Mesendoderm (in vitro differentiated cells): ENCODE measurements around the gene SHISA2.

Experiments used
- DNase-seq: peaks from one replicate; pipeline ENCODE4 v3.0.0; 2013
- H2AK5ac ChIP-seq: 2 replicates; pipeline ENCODE4 v1.6.1; 2013; ENCODE audit warnings: low read length, inconsistent platforms
- H2BK120ac ChIP-seq: 2 replicates; pipeline ENCODE4 v1.6.1; 2013; ENCODE audit warnings: low read depth, mild to moderate bottlenecking, low read length, moderate library complexity, mixed read lengths
- H2BK15ac ChIP-seq: replicated peaks from 2 replicates; pipeline ENCODE4 v1.6.1; 2013; ENCODE audit warnings: low read depth, mild to moderate bottlenecking, moderate library complexity
- H2BK5ac ChIP-seq: 2 replicates; pipeline ENCODE4 v1.6.1; 2013; ENCODE audit warnings: low read length, inconsistent platforms
- H3K18ac ChIP-seq: 2 replicates; pipeline ENCODE4 v1.6.1; 2013; ENCODE audit warnings: mild to moderate bottlenecking, low read length, mixed read lengths
- H3K23ac ChIP-seq: one replicate; pipeline ENCODE4 v1.6.1; 2013; ENCODE audit warnings: low read length
- H3K27ac ChIP-seq: 2 replicates; pipeline ENCODE4 v1.5.1; 2013; ENCODE audit warnings: low read depth, mild to moderate bottlenecking, inconsistent platforms, low read length, moderate library complexity
- H3K27me3 ChIP-seq: 2 replicates; pipeline ENCODE4 v1.6.1; 2013; ENCODE audit warnings: low read length, control low read depth, mild to moderate bottlenecking, inconsistent platforms; ENCODE audit not compliant: insufficient read depth, poor library complexity
- H3K36me3 ChIP-seq: 2 replicates; pipeline ENCODE4 v1.6.1; 2013; ENCODE audit warnings: low read length, inconsistent platforms; ENCODE audit not compliant: control insufficient read depth, insufficient read depth
- H3K4ac ChIP-seq: one replicate; pipeline ENCODE4 v1.6.1; 2013; ENCODE audit warnings: low read depth, mild to moderate bottlenecking, low read length, moderate library complexity
- H3K4me1 ChIP-seq: 2 replicates; pipeline ENCODE4 v1.6.1; 2013; ENCODE audit warnings: low read depth, low read length, inconsistent platforms; ENCODE audit not compliant: control insufficient read depth
- H3K4me2 ChIP-seq: 2 replicates; pipeline ENCODE4 v1.6.1; 2013; ENCODE audit warnings: low read length
- H3K4me3 ChIP-seq: 2 replicates; pipeline ENCODE4 v1.5.1; 2013; ENCODE audit warnings: mild to moderate bottlenecking, low read length
- H3K56ac ChIP-seq: one replicate; pipeline ENCODE4 v1.6.1; 2013; ENCODE audit warnings: low read length
- H3K79me1 ChIP-seq: 2 replicates; pipeline ENCODE4 v1.6.1; 2013; ENCODE audit warnings: low read length, inconsistent platforms
- H3K79me2 ChIP-seq: 2 replicates; pipeline ENCODE4 v1.6.1; 2013; ENCODE audit warnings: mild to moderate bottlenecking, low read length; ENCODE audit not compliant: control insufficient read depth, insufficient read depth
- H3K9ac ChIP-seq: 2 replicates; pipeline ENCODE4 v1.6.1; 2013; ENCODE audit warnings: low read length, inconsistent platforms
- H4K5ac ChIP-seq: one replicate; pipeline ENCODE4 v1.6.1; 2013; ENCODE audit warnings: low read length
- H4K8ac ChIP-seq: one replicate; pipeline ENCODE4 v1.6.1; 2013; ENCODE audit warnings: low read depth, mild to moderate bottlenecking, control low read depth, low read length, moderate library complexity
- WGBS: extraction: QIAGEN DNeasy Blood & Tissue Kit; methylation state at CpG from one replicate; pipeline ENCODE4 v1.1.7; 2013; ENCODE audit warnings: low lambda C conversion rate, missing lambda C conversion rate; ENCODE audit not compliant: insufficient coverage; ENCODE audit errors: extremely low coverage; 5-methylcytosine and 5-hydroxymethylcytosine counted together

SHISA2 gene

DNA sequence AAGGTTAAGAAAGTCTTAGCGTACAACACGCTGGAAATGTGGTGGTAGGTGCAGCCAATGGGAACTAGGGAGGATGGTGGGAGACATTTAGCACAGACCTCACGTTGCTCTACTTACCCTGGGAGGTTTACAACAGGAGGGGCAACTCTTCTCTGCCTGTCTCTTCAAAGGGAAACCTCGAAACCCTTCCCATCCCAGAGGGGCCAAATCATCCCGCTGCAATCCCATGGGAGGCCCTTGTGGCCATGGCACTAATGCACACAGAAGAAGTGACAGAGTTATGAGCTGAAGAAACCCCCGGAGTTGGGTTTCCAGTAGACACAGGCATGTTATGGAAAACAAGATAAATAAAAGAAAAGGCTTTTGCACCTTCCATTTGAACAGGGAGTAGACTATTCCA lies 35.6 kb downstream of the SHISA2 start:
- H3K27ac ChIP-seq, result no peak overlapping the region
- no peak overlapping the region for H2BK15ac ChIP-seq
- no peaks in the 10 kb centered on the region for H3K79me1 ChIP-seq
- H3K23ac ChIP-seq, result no peak overlapping the region
- H3K4me2 ChIP-seq, result no peak overlapping the region
- no peaks in the 10 kb centered on the region for H3K27me3 ChIP-seq
- no peak overlapping the region for H3K9ac ChIP-seq
- H3K79me2 ChIP-seq, result no peaks in the 10 kb centered on the region
- H4K5ac ChIP-seq, result no peak overlapping the region
- no peaks in the 10 kb centered on the region for H3K36me3 ChIP-seq
- H3K4ac ChIP-seq, result no peak overlapping the region
- no peak overlapping the region for H3K4me3 ChIP-seq
- no peak overlapping the region for H3K56ac ChIP-seq
- H2BK120ac ChIP-seq, result no peak overlapping the region
- no peaks in the 10 kb centered on the region for H3K4me1 ChIP-seq
- no peak overlapping the region for H2BK5ac ChIP-seq
- H2AK5ac ChIP-seq, result no peak overlapping the region
- no CpG with 5 or more reads among the region's 6 CpGs for WGBS
- H3K18ac ChIP-seq, result no peak overlapping the region
- no peak overlapping the region for H4K8ac ChIP-seq
- no peak for DNase-seq

DNA sequence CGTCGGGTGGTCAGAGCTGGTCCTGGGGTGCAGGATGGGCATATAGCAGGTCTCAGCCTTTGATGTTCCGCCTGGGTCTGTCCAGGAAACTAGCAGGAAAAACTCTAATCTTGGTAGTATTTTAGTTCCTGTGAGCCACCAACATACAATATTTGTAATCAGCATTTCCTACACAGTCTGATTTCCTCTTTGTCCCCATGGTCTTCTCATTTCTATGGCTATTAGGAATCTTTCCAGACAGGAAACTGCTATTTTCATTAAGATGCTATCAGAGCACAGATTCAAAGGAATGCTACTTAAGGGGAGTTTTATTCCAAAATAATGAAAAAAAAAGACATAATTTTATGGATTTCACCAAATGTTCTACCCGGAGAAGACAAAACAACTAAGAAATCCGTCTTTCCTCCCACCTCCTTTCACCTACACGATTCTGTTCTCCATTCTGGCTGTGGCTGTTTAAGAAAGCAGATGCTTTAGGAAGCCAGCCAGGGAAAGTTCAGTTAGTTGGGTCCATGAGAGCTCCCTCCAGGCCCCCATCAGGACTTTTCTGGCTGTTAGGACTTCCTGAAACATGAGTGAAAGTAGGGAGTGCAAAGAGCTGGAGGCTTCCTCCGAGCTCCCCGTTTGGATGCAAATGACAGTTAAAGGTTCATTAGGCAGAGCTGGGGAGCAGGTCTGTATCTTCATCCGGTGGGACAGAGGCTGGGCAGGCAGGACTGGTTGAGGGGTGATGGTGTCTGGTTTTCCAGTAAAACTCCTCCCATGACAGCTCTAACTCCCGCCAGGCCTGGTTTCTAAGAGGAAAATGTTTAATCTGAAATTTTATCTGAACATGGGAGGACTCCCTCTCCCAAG lies 36.3 kb downstream of the SHISA2 start:
- no peak overlapping the region for H2BK5ac ChIP-seq
- no peak overlapping the region for H3K4me3 ChIP-seq
- H3K9ac ChIP-seq, result no peak overlapping the region
- H3K79me2 ChIP-seq, result no peaks in the 10 kb centered on the region
- H2BK15ac ChIP-seq, result no peak overlapping the region
- no peak overlapping the region for H4K5ac ChIP-seq
- no peak for DNase-seq
- no peak overlapping the region for H3K27ac ChIP-seq
- no peaks in the 10 kb centered on the region for H3K27me3 ChIP-seq
- no peaks in the 10 kb centered on the region for H3K4me1 ChIP-seq
- H3K23ac ChIP-seq, result no peak overlapping the region
- no peak overlapping the region for H3K4ac ChIP-seq
- H4K8ac ChIP-seq, result no peak overlapping the region
- H3K79me1 ChIP-seq, result no peaks in the 10 kb centered on the region
- H3K18ac ChIP-seq, result no peak overlapping the region
- no peak overlapping the region for H2BK120ac ChIP-seq
- H3K4me2 ChIP-seq, result no peak overlapping the region
- no peaks in the 10 kb centered on the region for H3K36me3 ChIP-seq
- H3K56ac ChIP-seq, result no peak overlapping the region
- WGBS, result no CpG with 5 or more reads among the region's 10 CpGs
- no peak overlapping the region for H2AK5ac ChIP-seq

DNA sequence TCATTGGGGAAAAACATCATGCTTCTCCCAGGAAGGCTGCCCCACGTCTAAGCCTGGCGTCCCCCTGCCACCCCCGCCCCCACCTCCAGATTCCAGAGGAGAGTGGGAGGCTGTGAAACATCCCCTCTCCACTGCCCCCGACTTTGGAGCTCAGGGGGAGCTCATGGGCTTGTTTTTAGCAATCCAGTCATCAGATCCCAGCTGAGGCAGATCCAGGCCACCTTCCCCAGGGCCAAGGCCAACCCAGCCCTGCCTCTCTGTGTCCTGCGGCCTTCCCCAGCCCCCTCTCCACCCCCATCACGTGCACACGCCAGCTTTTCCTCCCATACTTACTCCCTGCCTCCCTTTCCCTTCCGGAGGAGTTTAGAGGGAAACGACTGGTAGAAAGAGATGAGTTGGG lies 38.8 kb downstream of the SHISA2 start:
- Histone ChIP-seq H2BK120ac (no peak overlapping the region), H4K8ac (no peak overlapping the region), H4K5ac (no peak overlapping the region), H3K4ac (no peak overlapping the region), H2BK15ac (no peak overlapping the region), H2BK5ac (no peak overlapping the region), H2AK5ac (no peak overlapping the region), H3K4me3 (no peak overlapping the region), H3K36me3 (no peaks in the 10 kb centered on the region), H3K18ac (no peak overlapping the region), H3K79me2 (no peaks in the 10 kb centered on the region), H3K56ac (no peak overlapping the region), H3K4me1 (no peaks in the 10 kb centered on the region), H3K9ac (no peak overlapping the region), H3K79me1 (no peaks in the 10 kb centered on the region), H3K27me3 (no peaks in the 10 kb centered on the region), H3K4me2 (no peak overlapping the region), H3K27ac (no peak overlapping the region), H3K23ac (no peak overlapping the region)
- DNase-seq, result no peak
- WGBS, result no CpG with 5 or more reads among the region's 9 CpGs

DNA sequence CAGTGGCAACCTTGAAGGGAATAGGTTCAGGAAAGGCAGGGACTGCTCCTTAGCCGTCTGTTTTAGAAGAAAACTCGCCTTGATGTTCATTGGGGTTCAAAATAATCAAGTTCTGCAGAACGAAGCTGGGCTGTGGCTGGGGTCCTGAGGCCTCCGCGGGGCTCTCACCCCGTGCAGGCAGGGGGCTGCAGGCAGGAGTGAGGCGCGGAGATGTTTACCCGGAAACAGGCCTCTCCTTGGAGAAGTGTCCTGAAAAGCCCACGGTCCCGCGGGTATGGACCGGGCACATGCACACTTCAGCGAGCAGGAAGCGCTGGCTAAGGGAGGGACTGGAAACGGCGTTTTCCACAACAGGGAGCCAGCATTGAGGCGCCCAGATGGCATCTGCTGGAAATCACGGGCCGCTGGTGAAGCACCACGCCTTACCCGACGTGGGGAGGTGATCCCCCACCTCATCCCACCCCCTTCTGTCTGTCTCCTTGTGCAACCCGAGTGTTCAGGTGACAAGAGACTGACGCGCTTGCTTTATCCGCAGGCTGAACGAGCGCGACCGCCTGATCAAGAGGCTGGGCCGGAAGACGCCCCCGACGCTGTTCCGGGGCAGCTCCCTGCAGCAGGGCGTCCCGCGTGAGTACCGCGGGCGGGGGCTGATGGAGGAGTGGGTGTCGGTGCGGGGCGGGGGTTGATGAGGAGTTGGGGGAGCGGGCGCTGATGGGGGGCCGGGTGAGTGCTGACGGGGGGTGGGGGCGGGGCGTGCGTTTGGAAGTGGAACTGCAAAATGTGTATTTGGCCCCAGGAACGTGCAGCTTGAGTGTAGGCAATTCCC lies 39.6 kb downstream of the SHISA2 start:
- H3K79me2 ChIP-seq, result no peaks in the 10 kb centered on the region
- H4K5ac ChIP-seq, result no peak overlapping the region
- H3K4me1 ChIP-seq, result no peaks in the 10 kb centered on the region
- no peaks in the 10 kb centered on the region for H3K79me1 ChIP-seq
- H2BK120ac ChIP-seq, result no peak overlapping the region
- H2BK15ac ChIP-seq, result no peak overlapping the region
- no peak overlapping the region for H4K8ac ChIP-seq
- no peak overlapping the region for H2AK5ac ChIP-seq
- H3K36me3 ChIP-seq, result no peaks in the 10 kb centered on the region
- peak overlapping the region; percentile 62 for H3K56ac ChIP-seq
- no peak overlapping the region for H3K27ac ChIP-seq
- H3K18ac ChIP-seq, result no peak overlapping the region
- H2BK5ac ChIP-seq, result no peak overlapping the region
- H3K23ac ChIP-seq, result no peak overlapping the region
- peak overlapping the region; percentile 36 for H3K4me2 ChIP-seq
- no peaks in the 10 kb centered on the region for H3K27me3 ChIP-seq
- peak overlapping the region; percentile 26 for H3K9ac ChIP-seq
- no CpG with 5 or more reads among the region's 53 CpGs for WGBS
- DNase-seq, result no peak
- H3K4ac ChIP-seq, result no peak overlapping the region
- H3K4me3 ChIP-seq, result no peak overlapping the region

DNA sequence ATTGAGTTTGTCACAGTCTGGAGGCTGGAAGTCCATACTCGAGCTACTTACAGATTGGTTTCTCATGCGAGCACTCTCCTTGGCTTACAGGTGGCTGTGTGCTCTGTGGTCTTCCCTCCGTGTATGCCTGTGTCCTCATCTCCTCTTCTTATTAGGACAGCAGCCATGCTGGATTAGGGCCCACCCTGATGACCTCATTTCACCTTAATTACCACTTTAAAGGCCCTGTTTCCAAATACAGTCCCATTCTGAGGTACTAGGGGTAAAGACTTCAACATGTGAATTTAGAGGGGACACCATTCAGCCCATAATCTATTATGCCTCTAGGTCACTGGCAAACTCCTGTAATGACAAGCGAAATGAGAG lies 40.6 kb downstream of the SHISA2 start:
- Histone ChIP-seq H2BK5ac (no peak overlapping the region), H3K56ac (no peak overlapping the region), H4K8ac (no peak overlapping the region), H2AK5ac (no peak overlapping the region), H4K5ac (no peak overlapping the region), H3K9ac (no peak overlapping the region), H2BK120ac (no peak overlapping the region), H3K4ac (no peak overlapping the region), H3K79me2 (no peaks in the 10 kb centered on the region), H3K4me3 (no peak overlapping the region), H3K79me1 (no peaks in the 10 kb centered on the region), H2BK15ac (no peak overlapping the region), H3K27me3 (no peaks in the 10 kb centered on the region), H3K36me3 (no peaks in the 10 kb centered on the region), H3K27ac (no peak overlapping the region), H3K18ac (no peak overlapping the region), H3K23ac (no peak overlapping the region), H3K4me2 (no peak overlapping the region), H3K4me1 (no peaks in the 10 kb centered on the region)
- no peak for DNase-seq
- WGBS, result no CpG with 5 or more reads among the region's 4 CpGs
